K562 (cell line): ENCODE results near the gene ORC5. TPM values are rescaled to one million over a fixed set of nuclear protein-coding genes. Genes with fewer than 3 reads are reported as not detected.

Experiments
- ARID2 ChIP-seq: fragments of 450-650 bp; IDR thresholded peaks from 2 replicates; pipeline ENCODE4 v1.6.1; 2017; ENCODE audit warnings: antibody characterized with exemption, mild to moderate bottlenecking
- CC2D1A ChIP-seq: fragments of 450-650 bp; IDR thresholded peaks from 2 replicates; pipeline ENCODE4 v1.6.1; 2017; ENCODE audit warnings: mild to moderate bottlenecking
- CCAR2 ChIP-seq: fragments of 200-400 bp; formaldehyde crosslinking; IDR thresholded peaks from 2 replicates; pipeline ENCODE4 v1.6.1; 2017; ENCODE audit warnings: mild to moderate bottlenecking, low read depth, low read length
- CXXC5 ChIP-seq: fragments of 250-450 bp; sonication (Bioruptor Pico); IDR thresholded peaks from 2 replicates; pipeline ENCODE4 v1.8.0; 2022; ENCODE audit warnings: inconsistent platforms, mild to moderate bottlenecking, moderate library complexity
- NFRKB ChIP-seq: fragments of 450-650 bp; IDR thresholded peaks from 2 replicates; pipeline ENCODE4 v1.6.1; 2016; ENCODE audit warnings: low read depth
- RAD21 ChIP-seq, 2 experiments: fragments of 250-450 bp in 1 of 2; fragments of 450-650 bp in 1 of 2; sonication (Bioruptor Pico) in 1 of 2; formaldehyde crosslinking in 1 of 2; IDR thresholded peaks in 1 of 2; conservative IDR thresholded peaks in 1 of 2; 2 replicates each; pipeline versions ENCODE4 v1.4.0 to v1.8.0; 2020 to 2022; ENCODE audit warnings: mild to moderate bottlenecking in 2 of 2, moderate library complexity in 1 of 2
- ZNF239 ChIP-seq: fragments of 250-450 bp; sonication (Bioruptor Pico); IDR thresholded peaks from 2 replicates; pipeline ENCODE4 v1.4.0; 2020; ENCODE audit warnings: mild to moderate bottlenecking
- ZNF766 ChIP-seq: fragments of 200-800 bp; sonication (Bioruptor generic); conservative IDR thresholded peaks from 2 replicates; pipeline ENCODE4 v1.6.1; 2016; ENCODE audit warnings: missing genetic modification characterization, missing compliant biosample characterization
- polyA plus RNA-seq, 8 experiments: library from polyadenylated mRNA; depleted of rRNA in 4 of 8; stranded (reverse) in 5 of 8; unstranded in 3 of 8; fragments of >200 nt; fragmentation: Nextera tagmentation in 2 of 8; fragmentation: Illumina TruSeq in 1 of 8; extraction: Ambion mirVana in 2 of 8; extraction: Trizol in 1 of 8; gene quantifications; 2 replicates each; pipeline versions ENCODE4 v1.2.1 to v1.2.3, GENCODE V29; 2011 to 2014; ENCODE audit warnings: inconsistent platforms in 1 of 8, missing spikeins in 1 of 8
- total RNA-seq, 7 experiments: library from RNA; depleted of rRNA in 6 of 7; stranded (reverse); fragments of >200 nt in 6 of 7; fragmentation: Illumina TruSeq in 2 of 7; extraction: Trizol in 2 of 7; gene quantifications; 2 replicates each; pipeline versions ENCODE4 v1.2.1 to v1.2.3, GENCODE V29; 2011 to 2021; ENCODE audit warnings: low replicate concordance in 1 of 7
- TF ChIP-seq, protein P1 (sequence below), 2 experiments: fragments of 450-650 bp; formaldehyde crosslinking in 1 of 2; IDR thresholded peaks; 2 replicates each; pipeline versions ENCODE4 v1.4.0 to v1.6.1; 2014 to 2020; ENCODE audit warnings: mild to moderate bottlenecking in 2 of 2, borderline replicate concordance in 1 of 2, low read depth in 1 of 2
- TF ChIP-seq, protein P2 (sequence below): fragments of 450-650 bp; formaldehyde crosslinking; IDR thresholded peaks from 2 replicates; pipeline ENCODE4 v1.4.0; 2020; ENCODE audit warnings: mild to moderate bottlenecking, mixed read lengths
- TF ChIP-seq, protein P3 (sequence below): fragments of 450-650 bp; IDR thresholded peaks from one replicate; pipeline ENCODE4 v1.6.1; 2018; ENCODE audit warnings: mild to moderate bottlenecking, moderate library complexity; ENCODE audit not compliant: partially characterized antibody
- TF ChIP-seq, protein P4 (sequence below): fragments of 250-450 bp; sonication (Bioruptor Pico); IDR thresholded peaks from 2 replicates; pipeline ENCODE4 v1.5.0; 2022; ENCODE audit warnings: mild to moderate bottlenecking

The ORC5 gene
- total and polyA plus RNA-seq, 9 of the 15 experiments (the other 6 are each of a cell fraction or from before 2014, with no cell fraction given) = 29.8 to 136 (median 54.8) TPM

DNA sequence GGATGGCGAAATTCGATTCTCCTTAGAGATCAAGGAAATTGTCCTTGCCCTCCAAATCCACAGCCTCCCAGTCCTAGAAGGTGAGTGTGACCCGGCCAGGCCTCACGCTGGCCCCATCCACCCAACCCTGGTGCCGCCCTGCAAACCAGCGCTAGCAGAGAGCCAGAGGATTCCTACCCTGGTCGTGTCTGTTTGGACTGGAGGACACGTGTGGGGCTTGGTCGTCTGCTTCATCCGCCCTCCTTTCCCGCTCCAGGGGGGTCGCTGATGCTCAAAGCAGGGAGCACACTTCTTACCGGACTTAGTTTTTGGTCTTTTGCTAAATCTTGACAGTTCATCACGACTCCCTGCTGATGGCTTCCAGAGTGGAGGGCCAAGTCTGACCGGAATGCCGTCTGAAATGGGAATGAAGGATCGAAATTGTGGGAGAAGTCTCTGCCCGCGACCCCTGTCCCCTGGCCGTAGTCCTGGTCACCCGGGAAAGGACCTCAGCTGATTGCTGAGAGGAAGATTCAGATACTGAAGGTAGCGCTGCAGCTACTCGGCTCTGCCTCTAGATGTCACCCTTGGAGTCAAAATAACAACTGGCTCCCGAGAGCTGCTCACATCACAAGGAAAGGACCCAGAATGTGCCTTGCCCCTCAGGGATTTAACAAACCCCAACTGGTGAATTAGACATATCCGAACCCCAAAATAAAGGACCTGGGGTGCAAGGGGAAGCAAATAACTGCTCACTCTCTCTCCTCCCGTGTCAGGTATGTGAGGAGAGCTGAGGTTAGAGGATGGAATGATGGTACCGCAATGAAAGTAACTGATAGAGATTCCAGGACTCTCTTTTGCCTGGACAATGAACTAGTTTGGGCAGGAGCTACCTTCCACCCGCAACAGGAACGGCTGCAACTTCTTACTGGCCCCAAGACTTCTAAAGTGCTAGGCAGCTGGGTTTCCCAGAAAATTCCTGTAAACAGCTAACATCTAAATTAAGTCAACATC is 23.5 kb upstream of the ORC5 start (continued):
- TF ChIP-seq, protein P1, sequence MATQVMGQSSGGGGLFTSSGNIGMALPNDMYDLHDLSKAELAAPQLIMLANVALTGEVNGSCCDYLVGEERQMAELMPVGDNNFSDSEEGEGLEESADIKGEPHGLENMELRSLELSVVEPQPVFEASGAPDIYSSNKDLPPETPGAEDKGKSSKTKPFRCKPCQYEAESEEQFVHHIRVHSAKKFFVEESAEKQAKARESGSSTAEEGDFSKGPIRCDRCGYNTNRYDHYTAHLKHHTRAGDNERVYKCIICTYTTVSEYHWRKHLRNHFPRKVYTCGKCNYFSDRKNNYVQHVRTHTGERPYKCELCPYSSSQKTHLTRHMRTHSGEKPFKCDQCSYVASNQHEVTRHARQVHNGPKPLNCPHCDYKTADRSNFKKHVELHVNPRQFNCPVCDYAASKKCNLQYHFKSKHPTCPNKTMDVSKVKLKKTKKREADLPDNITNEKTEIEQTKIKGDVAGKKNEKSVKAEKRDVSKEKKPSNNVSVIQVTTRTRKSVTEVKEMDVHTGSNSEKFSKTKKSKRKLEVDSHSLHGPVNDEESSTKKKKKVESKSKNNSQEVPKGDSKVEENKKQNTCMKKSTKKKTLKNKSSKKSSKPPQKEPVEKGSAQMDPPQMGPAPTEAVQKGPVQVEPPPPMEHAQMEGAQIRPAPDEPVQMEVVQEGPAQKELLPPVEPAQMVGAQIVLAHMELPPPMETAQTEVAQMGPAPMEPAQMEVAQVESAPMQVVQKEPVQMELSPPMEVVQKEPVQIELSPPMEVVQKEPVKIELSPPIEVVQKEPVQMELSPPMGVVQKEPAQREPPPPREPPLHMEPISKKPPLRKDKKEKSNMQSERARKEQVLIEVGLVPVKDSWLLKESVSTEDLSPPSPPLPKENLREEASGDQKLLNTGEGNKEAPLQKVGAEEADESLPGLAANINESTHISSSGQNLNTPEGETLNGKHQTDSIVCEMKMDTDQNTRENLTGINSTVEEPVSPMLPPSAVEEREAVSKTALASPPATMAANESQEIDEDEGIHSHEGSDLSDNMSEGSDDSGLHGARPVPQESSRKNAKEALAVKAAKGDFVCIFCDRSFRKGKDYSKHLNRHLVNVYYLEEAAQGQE (IDR thresholded peaks at IDR 0.05; ENCODE audit: borderline replicate concordance) = peak; percentile 62
- TF ChIP-seq, protein P1 (CRISPR knock-in tag; IDR thresholded peaks at IDR 0.05; ENCODE audit: low read depth) = no peak
- TF ChIP-seq CCAR2 (no peak), CXXC5 (CRISPR knock-in tag) (no peak), ZNF239 (CRISPR knock-in tag) (no peak), ARID2 (no peak), NFRKB (no peak), ZNF766 (CRISPR knock-in tag) (no peak), RAD21 (CRISPR knock-in tag; conservative IDR thresholded peaks at IDR 0.05 in 1 of 2, IDR thresholded peaks at IDR 0.05 in 1 of 2) (peak; percentile 66 to 80), CC2D1A (0 out of 2 replicates have a peak, but pooled peaks have one; percentile 14)
- TF ChIP-seq, protein P2, sequence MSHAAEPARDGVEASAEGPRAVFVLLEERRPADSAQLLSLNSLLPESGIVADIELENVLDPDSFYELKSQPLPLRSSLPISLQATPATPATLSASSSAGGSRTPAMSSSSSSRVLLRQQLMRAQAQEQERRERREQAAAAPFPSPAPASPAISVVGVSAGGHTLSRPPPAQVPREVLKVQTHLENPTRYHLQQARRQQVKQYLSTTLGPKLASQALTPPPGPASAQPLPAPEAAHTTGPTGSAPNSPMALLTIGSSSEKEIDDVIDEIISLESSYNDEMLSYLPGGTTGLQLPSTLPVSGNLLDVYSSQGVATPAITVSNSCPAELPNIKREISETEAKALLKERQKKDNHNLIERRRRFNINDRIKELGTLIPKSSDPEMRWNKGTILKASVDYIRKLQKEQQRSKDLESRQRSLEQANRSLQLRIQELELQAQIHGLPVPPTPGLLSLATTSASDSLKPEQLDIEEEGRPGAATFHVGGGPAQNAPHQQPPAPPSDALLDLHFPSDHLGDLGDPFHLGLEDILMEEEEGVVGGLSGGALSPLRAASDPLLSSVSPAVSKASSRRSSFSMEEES (CRISPR knock-in tag) = no peak
- TF ChIP-seq, protein P3, sequence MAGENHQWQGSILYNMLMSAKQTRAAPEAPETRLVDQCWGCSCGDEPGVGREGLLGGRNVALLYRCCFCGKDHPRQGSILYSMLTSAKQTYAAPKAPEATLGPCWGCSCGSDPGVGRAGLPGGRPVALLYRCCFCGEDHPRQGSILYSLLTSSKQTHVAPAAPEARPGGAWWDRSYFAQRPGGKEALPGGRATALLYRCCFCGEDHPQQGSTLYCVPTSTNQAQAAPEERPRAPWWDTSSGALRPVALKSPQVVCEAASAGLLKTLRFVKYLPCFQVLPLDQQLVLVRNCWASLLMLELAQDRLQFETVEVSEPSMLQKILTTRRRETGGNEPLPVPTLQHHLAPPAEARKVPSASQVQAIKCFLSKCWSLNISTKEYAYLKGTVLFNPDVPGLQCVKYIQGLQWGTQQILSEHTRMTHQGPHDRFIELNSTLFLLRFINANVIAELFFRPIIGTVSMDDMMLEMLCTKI = no peak
- TF ChIP-seq, protein P4, sequence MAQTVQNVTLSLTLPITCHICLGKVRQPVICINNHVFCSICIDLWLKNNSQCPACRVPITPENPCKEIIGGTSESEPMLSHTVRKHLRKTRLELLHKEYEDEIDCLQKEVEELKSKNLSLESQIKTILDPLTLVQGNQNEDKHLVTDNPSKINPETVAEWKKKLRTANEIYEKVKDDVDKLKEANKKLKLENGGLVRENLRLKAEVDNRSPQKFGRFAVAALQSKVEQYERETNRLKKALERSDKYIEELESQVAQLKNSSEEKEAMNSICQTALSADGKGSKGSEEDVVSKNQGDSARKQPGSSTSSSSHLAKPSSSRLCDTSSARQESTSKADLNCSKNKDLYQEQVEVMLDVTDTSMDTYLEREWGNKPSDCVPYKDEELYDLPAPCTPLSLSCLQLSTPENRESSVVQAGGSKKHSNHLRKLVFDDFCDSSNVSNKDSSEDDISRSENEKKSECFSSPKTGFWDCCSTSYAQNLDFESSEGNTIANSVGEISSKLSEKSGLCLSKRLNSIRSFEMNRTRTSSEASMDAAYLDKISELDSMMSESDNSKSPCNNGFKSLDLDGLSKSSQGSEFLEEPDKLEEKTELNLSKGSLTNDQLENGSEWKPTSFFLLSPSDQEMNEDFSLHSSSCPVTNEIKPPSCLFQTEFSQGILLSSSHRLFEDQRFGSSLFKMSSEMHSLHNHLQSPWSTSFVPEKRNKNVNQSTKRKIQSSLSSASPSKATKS (CRISPR knock-in tag) = no peak
